ENCODE data around the gene KCTD17.

GRCh38 chr22:37023743-37024338 lies 27.7 kb upstream of the KCTD17 start:
- TF ChIP-seq, protein P1, sequence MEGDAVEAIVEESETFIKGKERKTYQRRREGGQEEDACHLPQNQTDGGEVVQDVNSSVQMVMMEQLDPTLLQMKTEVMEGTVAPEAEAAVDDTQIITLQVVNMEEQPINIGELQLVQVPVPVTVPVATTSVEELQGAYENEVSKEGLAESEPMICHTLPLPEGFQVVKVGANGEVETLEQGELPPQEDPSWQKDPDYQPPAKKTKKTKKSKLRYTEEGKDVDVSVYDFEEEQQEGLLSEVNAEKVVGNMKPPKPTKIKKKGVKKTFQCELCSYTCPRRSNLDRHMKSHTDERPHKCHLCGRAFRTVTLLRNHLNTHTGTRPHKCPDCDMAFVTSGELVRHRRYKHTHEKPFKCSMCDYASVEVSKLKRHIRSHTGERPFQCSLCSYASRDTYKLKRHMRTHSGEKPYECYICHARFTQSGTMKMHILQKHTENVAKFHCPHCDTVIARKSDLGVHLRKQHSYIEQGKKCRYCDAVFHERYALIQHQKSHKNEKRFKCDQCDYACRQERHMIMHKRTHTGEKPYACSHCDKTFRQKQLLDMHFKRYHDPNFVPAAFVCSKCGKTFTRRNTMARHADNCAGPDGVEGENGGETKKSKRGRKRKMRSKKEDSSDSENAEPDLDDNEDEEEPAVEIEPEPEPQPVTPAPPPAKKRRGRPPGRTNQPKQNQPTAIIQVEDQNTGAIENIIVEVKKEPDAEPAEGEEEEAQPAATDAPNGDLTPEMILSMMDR (IDR thresholded peaks at IDR 0.05) = no peak
- no peak for TF ChIP-seq EZH2 (IDR thresholded peaks at IDR 0.05)
